GM23338 (cell line): ENCODE data around the gene FOXP1.

Source experiments
- CREB1 ChIP-seq: fragments of 250-450 bp; sonication (Bioruptor Pico); IDR thresholded peaks from 2 replicates; pipeline ENCODE4 v1.5.0; 2020; ENCODE audit warnings: low read depth, mild to moderate bottlenecking, moderate library complexity
- CTCF ChIP-seq, 2 experiments: fragments of 200-600 bp in 1 of 2; sonication (generic) in 1 of 2; conservative IDR thresholded peaks; 2 replicates each; pipeline versions ENCODE4 v1.5.1 to v1.6.1; 2016 to 2017; ENCODE audit warnings: antibody characterized with exemption in 2 of 2, low read depth in 2 of 2, mild to moderate bottlenecking in 2 of 2, moderate library complexity in 1 of 2
- EZH2 ChIP-seq: fragments of 200-600 bp; sonication (generic); IDR thresholded peaks from one replicate; pipeline ENCODE4 v1.8.0; 2017; ENCODE audit warnings: antibody characterized with exemption, mild to moderate bottlenecking, low read depth; ENCODE audit not compliant: unreplicated experiment
- EZH2phosphoT487 ChIP-seq: fragments of 200-600 bp; sonication (generic); IDR thresholded peaks from one replicate; pipeline ENCODE4 v1.8.1; 2018; ENCODE audit warnings: antibody characterized with exemption; ENCODE audit not compliant: unreplicated experiment
- POLR2AphosphoS5 ChIP-seq: IDR thresholded peaks from 2 replicates; pipeline ENCODE4 v1.6.1; 2016; ENCODE audit warnings: antibody characterized with exemption, low read depth
- REST ChIP-seq: IDR thresholded peaks from one replicate; pipeline ENCODE4 v1.6.1; 2018; ENCODE audit warnings: antibody characterized with exemption; ENCODE audit not compliant: unreplicated experiment
- STAT1 ChIP-seq: IDR thresholded peaks from one replicate; pipeline ENCODE4 v1.6.1; 2016; ENCODE audit warnings: antibody characterized with exemption; ENCODE audit not compliant: unreplicated experiment
- ZNF114 ChIP-seq: fragments of 250-450 bp; sonication (Bioruptor Pico); IDR thresholded peaks from 2 replicates; pipeline ENCODE4 v1.5.0; 2020; ENCODE audit warnings: mild to moderate bottlenecking, moderate library complexity
- ZNF331 ChIP-seq: fragments of 250-450 bp; sonication (Bioruptor Pico); IDR thresholded peaks from 2 replicates; pipeline ENCODE4 v1.5.0; 2020; ENCODE audit warnings: low read depth, mild to moderate bottlenecking, moderate library complexity

DNA sequence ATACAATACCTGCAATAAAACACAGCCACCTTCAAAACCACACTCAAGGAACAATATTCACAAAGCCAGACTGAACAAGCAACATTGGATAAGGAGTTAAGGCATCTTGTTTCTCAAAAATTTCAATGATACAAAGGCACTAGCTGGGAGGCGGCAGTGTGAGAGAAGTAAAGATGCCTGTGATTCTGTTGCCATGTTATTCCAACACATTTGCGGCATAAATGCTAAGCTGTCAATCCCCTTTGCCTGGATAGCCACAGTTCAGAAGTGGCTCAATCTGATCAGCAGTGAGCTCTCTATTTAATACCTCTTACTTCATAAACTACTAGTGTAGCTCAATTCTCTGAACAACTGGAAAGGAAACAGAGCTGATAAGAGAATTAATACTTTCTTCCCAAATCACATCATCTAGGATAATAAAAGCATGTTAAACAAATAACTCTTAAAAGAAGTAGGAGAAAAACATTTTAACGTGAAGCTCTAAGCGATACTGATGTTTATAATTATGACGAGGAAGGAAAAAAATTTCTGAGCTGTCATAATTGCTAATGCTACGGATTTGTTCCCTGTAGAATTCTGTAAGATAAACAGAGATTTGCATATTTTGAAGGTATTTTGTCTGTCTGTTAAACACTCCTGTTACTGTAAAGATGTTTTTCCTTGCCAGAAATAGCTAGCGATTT, 358.4 kb downstream of the FOXP1 start:
- TF ChIP-seq EZH2 (no peak), CTCF (conservative IDR thresholded peaks at IDR 0.05; ENCODE audit: low read depth in 2 of 2) (no peak), ZNF331 (CRISPR knock-in tag) (no peak), EZH2phosphoT487 (no peak), POLR2AphosphoS5 (no peak), STAT1 (no peak), CREB1 (CRISPR knock-in tag) (no peak), REST (no peak), ZNF114 (CRISPR knock-in tag) (no peak)
